HG02642 (cell line): Measurements from ENCODE around the gene FYN.
"Not testable (repeated sequence)": the region's sequence is repeated elsewhere in the genome, so short reads cannot be mapped to it uniquely, and the experiment has no call there.

Source experiments
- ATAC-seq: cut with Tn5 transposase; IDR thresholded peaks from one replicate; pipeline ENCODE4 v1.9.1; 2021; ENCODE audit warnings: mild to moderate bottlenecking; ENCODE audit not compliant: unreplicated experiment, poor library complexity

The FYN gene

DNA sequence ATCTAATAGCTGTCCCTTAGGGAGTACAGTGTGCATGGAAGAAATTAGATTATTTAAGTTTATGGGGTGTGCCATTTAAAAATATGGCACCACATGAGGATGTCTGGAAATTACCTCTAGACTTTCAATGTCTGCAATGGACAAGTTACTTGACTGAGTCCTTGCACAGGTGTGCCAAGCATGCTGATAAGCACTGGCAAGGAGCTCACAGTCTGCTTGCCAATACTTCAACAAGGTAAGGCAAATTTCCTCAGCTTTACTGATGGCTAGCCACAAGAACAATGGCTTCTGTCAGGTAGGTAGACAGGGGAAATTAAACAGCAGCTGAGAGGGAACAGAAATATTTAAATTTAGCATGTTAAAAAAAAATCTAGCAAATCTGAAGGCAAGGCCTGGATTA lies 176.4 kb downstream of the FYN start:
- ATAC-seq = no peak

DNA sequence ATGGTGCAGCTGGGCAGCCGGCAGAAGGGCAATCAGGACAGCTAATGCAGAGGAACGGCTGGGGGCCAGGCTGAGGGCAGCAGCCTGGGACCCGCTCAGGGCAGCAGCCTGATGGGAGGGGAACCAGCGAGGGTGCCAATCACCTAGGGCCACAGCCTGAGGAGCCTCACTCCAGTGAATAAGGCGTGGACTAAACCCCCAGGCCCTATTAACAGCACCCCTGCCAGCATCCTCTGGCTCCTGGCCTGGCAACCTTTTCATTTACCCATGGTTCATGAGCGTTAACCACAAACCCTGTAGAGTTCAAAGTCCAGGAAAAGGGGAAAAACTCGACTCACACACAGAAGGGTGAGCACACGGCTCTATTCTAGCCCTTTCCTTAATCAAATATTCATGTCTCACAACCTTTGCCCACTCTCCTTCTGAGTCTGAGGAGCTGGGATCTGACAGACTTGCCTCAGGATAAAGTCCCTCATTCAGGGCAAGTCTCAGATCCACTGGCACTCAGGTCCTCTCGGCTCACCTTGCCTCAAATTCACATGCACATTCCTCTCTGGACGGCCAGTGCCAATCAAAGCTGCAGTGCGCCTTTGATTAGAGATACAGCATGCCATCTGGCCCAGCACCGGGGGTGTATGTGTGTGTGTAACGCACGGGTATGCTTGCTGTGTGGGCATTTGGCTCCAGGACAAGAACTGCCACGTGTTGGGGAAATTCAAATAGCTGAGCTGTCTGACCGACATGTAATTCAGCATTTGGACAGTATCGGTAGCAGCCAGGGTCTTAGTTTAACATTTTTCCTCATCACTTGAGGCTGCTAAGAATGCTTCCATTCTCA lies 180.7 kb downstream of the FYN start:
- no peak for ATAC-seq

DNA sequence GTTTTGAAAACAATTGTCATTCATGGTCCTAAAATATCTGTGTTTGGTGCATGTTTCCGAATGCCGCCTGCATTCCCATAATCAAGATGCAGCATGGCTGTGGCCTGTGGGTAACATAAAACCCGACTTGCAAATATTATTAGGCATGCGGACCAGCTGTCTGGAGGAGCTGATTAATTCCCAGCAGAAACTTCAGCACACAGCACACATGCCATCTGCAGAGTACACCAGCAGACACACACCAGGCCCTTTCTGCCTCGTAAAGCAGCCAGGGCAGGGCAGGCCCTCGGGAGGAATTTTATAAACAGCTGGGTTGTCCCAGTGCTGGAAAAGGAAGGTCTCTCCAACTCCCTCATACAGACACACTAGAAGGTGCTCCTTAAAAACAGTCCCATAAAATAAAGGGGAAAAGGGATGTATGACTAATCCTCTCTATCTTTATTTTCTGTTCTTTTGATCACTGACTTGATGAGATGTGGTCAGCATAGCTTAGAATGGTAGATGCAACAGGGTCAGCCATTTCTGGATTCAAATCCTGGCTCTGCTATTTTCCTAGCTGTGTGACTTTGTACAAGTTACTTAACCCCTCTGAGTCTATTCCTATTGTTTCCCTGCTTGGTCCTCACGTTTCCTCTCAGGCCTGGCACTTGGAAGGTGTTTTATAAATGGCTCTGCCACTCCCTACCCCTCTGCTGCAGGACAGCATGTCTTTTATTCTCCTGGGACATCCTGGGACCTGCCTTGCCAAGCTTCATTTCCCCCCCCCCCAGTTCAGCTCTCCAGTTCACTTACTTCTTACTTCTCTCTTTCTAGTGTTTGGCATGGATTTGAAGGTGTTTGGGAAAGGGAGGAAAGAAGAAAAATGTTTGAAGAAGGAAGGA lies 181.7 kb downstream of the FYN start:
- no peak for ATAC-seq

DNA sequence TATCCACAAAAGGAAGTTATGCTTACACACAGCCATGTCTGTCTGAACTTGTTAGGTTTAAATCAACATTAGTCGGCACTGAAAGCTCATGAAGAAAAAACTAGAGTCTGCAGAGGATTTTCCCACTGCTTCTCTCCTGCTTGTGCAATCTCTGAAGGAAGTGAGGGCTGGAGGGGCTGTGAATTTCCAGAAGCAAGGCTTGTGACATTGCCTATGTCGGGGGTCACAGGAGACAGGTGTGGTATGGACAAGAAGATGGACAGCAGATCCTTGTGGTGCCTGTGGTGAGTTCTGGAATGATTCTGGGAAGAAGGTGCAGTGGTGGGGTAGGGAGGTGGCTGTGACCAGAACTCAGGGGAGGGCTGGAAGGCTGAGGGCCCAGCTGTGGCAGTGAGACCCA lies 183.3 kb downstream of the FYN start:
- no peak for ATAC-seq

DNA sequence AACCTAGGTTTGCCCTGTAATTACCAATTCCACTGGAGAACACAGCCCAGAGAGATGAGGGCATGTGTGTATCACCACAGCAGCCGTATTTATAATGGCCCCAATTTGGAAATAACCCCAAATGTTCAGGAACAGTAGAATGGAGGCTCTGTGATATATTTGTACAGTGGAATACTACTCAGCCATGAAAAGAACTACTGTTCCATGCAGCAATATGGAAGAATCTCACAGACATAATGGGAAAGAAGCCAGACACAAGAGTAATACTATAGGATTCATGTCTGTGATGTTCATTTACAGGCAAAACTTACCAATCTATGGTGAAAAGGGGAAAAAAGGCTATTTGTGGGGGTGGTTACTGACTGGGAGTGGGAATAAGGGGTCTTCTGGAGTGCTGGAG lies 183.8 kb downstream of the FYN start:
- ATAC-seq = no peak

DNA sequence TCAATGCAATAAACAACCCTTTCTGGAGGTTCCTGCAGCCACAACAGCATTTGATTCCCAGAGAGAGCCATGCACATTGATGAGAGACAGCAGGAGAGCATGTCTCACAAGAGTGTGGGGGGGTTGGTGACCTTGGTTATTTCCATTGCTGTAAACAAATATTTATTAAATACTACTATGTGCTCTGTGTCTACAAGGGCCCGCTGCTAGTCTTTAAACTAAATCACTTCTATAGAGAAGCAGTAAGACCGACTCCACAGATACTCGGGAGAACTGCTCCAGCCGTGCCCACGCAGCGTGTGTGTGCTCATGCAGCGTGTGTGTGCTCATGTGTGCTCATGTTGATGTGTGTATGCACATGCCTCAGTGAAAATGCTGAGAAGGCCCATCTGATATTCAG lies 184.9 kb downstream of the FYN start:
- no peak for ATAC-seq

DNA sequence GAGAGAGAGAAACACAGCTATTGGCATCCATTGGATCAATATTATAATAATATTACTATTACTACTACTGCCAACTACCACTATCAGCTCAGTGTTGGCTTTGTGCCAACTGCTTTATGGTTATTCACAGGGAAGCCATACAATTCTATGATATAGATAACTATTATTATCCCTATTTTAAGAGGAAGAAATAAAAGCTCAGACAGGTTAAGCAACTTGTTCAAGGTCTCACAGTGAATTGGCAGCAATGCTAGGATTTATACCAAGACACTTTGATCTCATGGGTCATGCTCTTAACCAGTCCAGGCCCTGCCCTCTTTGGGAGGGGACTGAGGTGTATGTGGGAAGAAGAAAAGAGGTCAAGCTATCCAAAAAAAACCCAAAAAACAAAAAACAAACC lies 185.6 kb downstream of the FYN start:
- no peak for ATAC-seq

DNA sequence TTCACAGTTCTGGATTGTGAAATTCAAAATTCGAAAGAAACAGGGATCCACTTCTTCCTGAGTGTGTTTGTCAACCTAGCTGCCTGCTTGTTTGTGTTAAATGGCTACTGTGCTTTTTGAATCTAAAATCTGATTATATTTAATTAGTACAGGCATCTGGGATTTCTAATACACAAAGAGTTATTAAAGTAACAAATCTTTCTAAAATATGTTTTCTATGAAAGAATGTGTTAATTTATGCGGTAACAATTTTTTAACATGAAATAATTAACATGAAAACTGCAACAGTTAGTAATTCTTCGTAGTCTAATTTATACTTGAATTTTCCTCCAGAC lies 186.4 kb downstream of the FYN start:
- no peak for ATAC-seq

DNA sequence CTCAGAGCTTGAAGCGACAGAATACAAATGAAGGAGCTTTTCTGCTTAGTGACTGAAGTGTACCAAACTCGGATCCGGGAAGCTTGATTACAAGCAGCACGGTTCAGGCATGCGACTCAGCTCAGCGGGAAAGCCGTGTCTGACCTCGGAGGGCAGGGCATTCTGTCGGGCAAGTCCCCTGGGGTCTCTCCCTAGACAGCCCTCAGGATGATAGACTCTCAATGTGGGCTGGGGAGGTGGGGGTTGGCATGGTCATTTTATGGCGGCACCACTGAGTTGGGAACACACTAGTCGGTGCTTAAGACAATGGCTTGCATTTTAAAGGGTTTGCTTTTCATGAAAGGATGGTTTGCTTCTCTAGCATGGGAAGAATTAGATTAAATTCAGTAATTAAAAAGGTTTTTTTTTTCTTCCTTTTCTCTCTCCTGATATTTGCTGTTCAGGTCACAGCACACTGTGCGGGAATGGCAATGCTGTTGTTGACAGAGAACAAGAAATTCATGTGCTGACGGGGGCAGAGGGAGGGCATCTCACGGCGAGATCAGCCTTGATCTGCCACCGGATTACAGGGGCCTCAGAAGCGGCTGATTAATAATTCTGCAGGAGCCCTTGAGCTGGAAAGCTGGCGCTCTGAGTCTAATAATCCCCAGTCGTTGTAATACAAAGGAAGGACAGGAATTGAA lies 186.9 kb downstream of the FYN start:
- no peak for ATAC-seq

DNA sequence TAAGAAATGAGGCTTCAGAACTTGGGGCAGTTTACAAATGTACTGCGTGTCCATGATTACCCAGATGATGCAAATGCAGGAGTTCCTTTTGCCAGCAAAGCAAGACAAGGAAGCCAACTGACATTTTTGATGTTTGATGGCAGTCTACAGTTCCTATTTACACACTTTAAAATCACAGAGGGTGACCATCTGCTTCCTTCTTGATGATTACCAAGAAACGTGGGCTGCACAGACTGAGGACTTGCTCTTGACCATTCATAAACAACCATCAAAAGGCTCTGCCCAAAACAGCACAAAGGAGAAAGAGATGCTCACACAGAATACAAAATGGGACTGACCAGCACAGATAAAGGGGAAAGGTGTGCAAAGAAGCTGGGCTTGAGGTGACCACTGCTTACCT lies 187.7 kb downstream of the FYN start:
- ATAC-seq = no peak

DNA sequence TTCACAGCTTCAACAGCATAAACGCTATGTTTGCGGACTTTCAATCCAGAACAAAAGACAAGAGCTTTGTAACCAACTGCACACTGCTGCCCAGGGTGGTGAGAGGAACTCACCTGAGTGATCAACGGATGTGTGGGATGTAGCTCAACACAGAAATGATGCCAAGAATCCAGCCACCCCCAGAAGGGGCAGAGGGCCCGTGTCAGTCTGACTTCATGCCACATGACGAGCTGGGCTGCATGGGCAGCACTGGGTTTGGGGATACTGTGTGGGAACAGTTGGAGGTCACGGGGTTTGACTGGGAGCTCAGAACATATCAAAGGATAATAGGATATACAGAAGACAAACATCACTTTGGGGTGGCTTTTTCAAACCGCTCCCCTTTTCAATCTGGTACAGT lies 188.2 kb downstream of the FYN start:
- no peak for ATAC-seq

DNA sequence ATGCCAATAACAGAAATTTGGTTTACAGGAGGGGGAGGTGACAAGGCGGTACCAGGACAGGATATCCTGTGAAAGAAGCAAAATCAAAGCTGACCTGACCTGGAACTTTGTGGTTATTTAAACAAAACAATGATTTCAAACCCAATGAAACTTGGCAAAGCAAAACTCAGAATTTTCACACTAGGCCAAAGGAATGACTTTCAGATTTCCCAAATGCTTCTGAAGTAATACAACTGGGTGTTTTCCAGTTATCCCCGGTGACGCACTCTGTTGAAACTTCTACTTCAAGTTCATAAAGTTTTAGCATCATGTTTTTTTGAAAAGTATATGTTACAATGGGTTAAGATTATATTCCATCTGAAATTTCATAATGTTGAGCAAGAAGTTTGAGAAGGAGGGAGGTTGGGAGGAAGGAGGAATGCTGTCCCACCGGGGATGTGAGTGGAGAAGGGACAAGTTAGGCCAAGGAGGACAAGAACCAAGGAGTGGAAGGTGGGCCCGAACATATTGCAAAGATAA lies 189.4 kb downstream of the FYN start:
- no peak for ATAC-seq

DNA sequence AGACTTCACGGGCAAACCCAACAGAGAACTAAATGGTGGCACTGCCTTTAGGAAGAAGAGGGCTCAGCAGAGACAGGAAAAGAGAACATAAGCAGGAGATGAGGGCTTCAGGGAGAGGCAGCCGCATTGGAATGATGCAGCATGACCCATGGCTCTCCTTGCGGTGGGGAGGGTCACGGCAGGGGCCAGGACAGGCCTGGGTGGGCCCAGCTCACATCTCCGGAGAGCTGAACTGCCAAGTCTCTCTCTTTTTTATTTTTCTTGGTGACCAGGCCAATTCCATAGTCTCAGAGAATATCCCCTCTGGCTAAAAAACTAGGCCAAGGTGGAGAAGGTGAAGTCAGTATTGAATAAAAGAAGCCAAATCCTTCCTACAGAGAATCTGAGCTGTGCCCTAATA lies 190.1 kb downstream of the FYN start:
- ATAC-seq = no peak

DNA sequence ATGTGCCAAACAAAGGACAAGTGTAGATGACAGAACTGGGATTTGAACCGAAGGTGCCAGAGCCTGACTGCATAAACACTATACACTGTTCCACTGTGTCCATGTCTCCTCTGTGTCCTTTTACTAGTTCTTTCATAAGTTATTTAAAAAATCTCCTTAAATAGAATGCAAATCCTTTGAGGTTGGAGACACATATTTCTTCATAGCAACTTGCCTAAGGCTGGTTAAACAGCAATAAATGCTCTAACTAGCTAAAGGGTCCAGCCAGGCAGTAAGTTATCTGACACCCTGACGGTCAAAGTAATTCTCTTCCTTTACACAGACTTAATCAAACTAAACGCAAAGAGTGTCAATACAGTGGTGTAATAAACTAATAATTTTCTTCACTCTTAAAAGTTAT lies 191.4 kb downstream of the FYN start:
- ATAC-seq = no peak

DNA sequence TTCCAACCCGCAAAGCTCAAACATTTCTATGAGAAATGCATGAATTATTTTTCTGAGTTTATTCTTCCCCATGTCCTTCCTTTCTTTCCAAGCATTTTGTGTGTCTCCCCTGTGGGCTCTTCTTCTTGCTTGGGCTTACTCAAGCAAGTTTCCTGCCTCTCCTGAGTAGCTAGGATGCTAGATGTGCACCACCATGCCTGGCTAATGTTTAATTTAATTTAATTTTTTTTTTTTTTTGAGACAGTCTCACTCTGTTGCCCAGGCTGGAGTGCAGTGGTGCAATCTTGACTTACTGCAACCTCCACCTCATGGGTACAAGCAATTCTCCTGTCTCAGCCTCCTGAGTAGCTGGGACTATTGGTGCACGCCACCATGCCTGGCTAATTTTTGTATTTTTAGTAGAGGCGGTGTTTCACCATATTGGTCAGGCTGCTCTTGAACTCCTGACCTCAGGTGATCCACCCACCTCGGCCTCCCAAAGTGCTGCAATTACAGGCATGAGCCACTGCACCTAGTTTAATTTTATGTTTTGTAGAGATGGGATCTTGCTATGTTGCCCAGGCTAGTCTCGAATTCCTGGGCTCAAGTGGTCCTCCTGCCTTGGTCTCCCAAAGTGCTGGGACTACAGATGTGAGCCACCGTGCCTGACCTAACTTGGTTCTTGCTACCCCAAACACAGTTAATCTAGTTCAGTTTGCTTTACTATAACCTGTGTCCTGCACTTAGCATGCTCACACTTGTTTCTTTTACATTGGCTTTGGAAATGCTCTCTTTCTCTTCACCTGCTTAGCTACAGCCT lies 192.2 kb downstream of the FYN start:
- ATAC-seq = not testable (repeated sequence)

DNA sequence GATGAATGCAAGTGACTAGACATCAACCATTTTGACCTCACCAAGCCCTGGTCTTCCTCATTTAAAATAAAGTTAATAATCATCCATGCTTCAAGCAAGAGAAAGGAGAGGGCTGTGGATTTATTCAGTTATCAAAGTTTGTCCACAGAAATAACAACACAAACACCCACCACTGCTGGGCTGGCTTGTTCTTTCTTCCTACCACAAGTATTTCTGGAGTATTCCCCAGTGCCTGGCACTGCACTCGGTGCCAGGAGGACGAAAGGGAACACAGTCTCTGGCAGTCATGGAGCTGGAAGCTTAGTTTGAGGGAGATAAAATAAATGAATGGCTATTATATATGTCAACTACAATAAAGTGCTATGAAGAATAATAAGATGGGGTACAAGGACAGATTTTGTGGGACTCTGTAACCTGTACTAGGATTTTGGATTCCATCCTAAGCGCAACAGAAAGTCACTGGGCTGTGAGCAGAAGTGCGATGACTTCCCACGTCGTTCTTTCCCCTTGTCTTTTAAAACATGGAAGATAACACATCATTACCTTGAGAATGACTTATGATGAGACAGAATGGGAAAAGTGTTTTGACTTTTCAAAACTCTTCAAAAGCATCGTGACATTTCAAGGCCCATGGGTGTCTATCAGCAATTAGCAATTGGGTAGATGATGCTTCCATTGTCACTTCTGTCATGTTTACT lies 193.1 kb downstream of the FYN start:
- no peak for ATAC-seq

DNA sequence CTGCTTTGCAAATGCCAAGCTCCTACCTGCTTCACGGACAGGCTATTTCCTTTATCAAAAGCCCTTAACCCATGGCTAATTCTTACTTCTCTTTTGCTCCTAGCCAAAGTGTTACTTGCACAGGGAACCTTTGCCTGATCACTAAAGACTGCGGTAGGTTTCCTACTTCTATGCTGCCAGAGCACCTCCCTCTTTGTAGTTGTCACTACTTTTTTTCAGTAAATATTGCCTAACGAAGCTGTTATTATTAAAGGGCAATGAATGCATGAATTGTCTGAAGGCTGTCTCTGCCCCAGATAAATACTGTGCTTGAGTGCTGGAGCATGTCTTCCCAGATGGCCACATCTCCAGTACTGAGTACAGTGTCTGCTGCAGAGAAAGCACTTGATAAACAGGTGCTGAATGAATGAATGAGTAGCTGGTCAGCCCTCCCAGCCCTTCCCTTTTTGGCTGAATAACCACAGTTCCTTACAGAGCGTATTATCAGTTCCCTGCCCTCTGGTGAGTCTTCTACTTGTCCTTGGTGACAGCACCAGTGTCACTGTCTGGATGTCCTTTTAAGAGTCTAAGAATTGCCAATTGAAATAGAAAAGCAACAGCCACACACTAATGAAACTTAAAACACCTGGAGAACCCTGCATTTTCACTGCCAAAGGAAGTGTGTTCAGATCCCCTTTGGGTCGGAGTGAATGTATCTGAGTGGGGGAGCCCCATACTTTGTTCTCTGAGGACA lies 194.0 kb downstream of the FYN start:
- ATAC-seq = no peak

DNA sequence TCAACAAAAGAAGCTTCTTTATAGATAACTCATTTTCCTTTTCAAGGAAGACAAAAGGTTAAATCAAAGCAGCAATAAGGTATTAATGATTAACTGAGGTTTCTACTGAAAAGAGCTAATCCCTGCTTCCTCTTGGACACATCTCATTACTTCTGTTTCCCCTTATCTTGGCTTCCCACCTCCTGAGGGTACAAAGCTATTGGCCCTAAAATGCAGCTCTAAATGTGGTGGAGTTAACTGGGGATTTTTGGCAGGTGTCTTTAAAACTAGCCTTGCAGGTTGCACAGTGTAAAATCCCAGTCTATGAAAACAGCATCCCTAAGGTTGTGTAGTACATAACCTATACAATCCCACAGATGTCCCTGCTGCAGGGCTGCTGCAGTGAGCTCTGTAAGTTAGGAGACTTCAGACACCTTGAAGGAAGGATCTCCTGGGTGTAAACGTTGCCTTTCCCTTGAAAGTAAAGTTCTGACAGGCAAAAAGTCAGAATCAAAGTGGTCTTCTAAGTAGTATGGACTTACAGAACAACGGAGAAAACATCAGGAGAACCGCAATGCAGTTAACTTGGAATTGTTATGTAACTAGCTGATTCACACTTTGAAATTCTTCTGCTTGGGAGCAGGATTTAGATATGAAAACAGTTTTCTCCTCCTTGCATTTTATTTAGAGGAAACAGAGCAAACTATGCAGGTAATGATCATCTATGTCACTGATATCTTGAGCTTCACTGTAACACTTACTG lies 195.8 kb downstream of the FYN start:
- ATAC-seq = no peak
